ENCODE data around the gene C16orf90.
A peak's percentile ranks its signal among the peaks of the same experiment; 100 is the strongest.

The C16orf90 gene

GRCh38 chr16:3495176-3495575 is at the start of gene C16orf90:
C16orf90 (minus strand) TSS chr16:3495489; CDS start chr16:3495421, 68 bp downstream.
- DNase-seq, result no peak

GRCh38 chr16:3542601-3543373 is 47.5 kb upstream of the C16orf90 start:
- DNase-seq, result no peak

- no peak for DNase-seq
Observed at GRCh38 chr16:3541527-3542155, 46.4 kb upstream of the C16orf90 start.

- no peak for DNase-seq
Observed at GRCh38 chr16:3538222-3538621, 42.9 kb upstream of the C16orf90 start.

GRCh38 chr16:3536851-3537250 is 41.6 kb upstream of the C16orf90 start:
- DNase-seq, result peak in 10 of 58 donors; percentile 4 to 46 (median 12)

GRCh38 chr16:3536271-3536731 is 41.0 kb upstream of the C16orf90 start:
- no peak for DNase-seq

- no peak for DNase-seq
Observed at GRCh38 chr16:3534126-3534525, 38.8 kb upstream of the C16orf90 start.

- no peak for DNase-seq
Observed at GRCh38 chr16:3532741-3533140, 37.5 kb upstream of the C16orf90 start.

GRCh38 chr16:3530371-3530914 is 35.2 kb upstream of the C16orf90 start:
- DNase-seq, result no peak

- DNase-seq, result no peak
Observed at GRCh38 chr16:3529175-3529574, 33.9 kb upstream of the C16orf90 start.

GRCh38 chr16:3528406-3528805 is 33.1 kb upstream of the C16orf90 start:
- no peak for DNase-seq

- DNase-seq, result peak in 46 of 58 donors; percentile 1 to 82 (median 34)
Observed at GRCh38 chr16:3527216-3527829, 32.0 kb upstream of the C16orf90 start.

- no peak for DNase-seq
Observed at GRCh38 chr16:3525951-3526350, 30.7 kb upstream of the C16orf90 start.

- no peak for DNase-seq
Observed at GRCh38 chr16:3523281-3523680, 28.0 kb upstream of the C16orf90 start.

GRCh38 chr16:3520841-3521240 is 25.6 kb upstream of the C16orf90 start:
- DNase-seq, result no peak

- DNase-seq, result no peak
Observed at GRCh38 chr16:3520413-3520812, 25.1 kb upstream of the C16orf90 start.

- DNase-seq, result no peak
Observed at GRCh38 chr16:3519581-3519980, 24.3 kb upstream of the C16orf90 start.

- DNase-seq, result no peak
Observed at GRCh38 chr16:3518986-3519348, 23.7 kb upstream of the C16orf90 start.

- no peak for DNase-seq
Observed at GRCh38 chr16:3518292-3518985, 23.1 kb upstream of the C16orf90 start.

- DNase-seq, result no peak
Observed at GRCh38 chr16:3515897-3516296, 20.6 kb upstream of the C16orf90 start.

- DNase-seq, result no peak
Observed at GRCh38 chr16:3514621-3515020, 19.3 kb upstream of the C16orf90 start.
